Activated naive CD8-positive, alpha-beta T cell treated with anti-CD3 and anti-CD28 coated beads, Interleukin-2, amount 50 U/mL, for 16 hours (primary cell): ENCODE measurements around the gene RPRD1A.
"Not testable (repeated sequence)": the region's sequence is repeated elsewhere in the genome, so short reads cannot be mapped to it uniquely, and the experiment has no call there.

Experiments
- DNase-seq: peaks from one replicate; pipeline ENCODE4 v3.0.0-alpha.2; 2020; ENCODE audit warnings: low read depth, low spot score

RPRD1A gene

DNA sequence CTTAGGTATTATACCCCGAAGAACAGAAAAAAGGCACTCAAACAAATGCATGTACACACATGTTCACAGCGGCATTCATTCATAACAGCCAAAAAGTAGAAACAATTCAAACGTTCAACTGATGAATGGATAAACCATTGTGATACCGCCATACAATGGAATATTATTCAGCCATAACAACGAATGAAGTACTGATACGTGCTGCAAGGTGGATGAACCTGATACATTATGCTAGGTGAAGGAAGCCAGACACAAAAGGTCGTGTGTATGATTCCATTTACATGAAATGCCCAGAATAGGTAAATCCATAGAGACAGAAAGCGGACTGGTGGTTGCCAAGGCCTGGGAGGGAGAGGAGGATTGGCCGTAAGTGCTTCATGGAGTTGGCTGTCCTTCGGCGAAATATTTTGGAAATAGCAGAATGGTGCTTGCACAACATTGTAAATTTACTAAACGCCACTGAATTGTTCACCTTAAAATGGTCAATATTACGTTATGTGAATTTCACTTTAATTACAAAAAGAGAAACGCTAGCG lies 95.6 kb downstream of the RPRD1A start:
- DNase-seq: no peak

DNA sequence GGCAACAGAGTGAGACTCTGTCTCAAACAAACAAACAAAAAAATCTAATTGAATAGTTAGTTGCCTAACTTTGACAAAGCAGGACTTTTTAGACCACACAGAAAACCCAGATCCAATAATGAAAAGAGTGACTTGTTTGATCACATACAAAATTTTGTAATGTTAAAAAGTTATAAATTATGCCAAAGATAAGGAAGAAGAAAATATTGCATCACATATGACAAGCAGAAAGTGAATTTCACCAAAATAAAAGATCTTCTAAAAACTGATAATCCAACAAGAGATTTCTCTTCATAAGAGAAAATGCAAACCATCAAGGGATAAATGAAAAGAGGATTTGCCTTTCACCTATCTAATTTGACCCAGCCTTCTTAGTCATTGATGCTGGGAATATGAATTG lies 97.7 kb downstream of the RPRD1A start:
- no peak for DNase-seq

DNA sequence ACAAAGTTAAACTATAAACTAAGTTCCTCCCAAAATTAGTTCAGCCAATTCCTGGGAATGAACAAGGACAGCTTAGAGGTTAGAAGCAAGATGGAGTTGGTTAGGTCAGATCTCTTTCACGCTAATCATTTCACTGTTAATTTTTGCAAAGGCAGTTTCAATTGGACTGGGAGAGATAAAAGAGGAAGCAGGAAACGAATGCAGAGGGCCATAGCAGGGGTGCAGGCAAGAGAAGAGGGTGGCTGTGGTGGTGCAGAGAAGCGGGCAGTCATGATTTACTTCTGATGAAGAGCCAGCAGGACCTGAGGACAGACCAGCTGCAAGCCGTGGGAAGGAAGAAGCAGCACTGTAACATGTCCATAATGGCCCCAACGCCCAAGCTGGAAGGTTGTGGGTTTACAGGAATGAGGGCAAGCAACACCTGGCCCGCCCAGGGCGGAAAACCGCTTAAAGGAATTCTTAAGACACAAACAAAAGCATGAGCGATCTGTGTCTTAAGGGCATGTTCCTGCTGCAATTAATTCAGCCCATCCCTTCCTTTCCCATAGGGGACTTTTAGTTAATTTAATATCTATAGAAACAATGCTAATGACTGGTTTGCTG lies 99.0 kb downstream of the RPRD1A start:
- no peak for DNase-seq

DNA sequence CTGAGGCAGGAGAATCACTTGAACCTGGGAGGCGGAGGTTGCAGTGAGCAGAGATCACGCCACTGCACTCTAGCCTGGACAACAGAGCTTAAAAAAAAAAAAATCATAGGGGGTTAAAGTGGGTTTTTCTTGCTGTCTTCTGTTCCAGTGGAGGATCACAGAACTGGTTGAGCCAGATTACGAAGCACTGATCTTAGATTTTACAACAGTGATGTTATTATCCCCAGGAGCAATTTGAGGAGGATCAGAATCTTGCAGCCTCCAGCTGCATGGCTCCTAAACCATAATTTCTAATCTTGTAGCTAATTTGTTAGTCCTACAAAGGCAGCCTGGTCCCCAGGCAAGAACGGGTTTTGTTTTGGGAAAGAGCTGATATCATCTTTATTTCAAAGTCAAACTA lies 99.5 kb downstream of the RPRD1A start:
- not testable (repeated sequence) for DNase-seq

DNA sequence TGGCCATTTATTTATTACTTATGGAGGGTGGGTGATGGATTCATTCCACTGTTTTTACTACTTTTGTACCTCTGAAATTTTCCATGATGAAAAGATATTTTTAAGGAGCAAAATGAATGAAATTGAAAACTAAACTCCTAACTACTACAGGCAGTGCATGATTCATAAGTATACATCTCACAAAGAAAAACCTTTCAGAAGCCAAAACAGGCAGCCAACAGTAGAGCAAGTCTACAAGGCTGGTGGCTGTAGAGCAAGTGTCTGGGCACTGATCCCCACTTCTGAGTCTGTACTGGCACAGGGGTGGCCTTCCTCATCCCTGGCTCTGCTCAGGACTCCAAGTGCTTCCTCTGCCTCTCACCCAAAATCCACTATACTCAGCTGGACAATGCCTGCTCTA lies 103.0 kb downstream of the RPRD1A start:
- no peak for DNase-seq

DNA sequence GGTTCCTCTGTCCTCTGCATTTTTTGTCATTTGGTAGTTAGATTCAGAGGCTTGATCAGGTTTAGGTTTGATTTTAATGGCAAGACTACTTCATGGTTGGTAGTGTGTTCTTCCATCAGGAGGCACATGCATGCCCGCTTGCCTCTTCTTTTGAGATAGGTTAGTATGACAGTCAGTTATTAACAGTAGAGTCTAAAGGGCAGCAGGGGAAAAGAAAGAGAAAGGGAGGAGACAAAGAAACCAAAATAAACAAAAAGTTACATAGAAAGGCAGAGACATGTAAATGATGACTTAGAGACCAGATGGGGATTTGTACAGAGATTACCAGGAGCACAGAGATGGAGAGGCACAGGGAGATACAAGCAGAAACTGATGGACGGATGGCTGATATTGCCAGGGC lies 105.0 kb downstream of the RPRD1A start:
- DNase-seq: no peak

DNA sequence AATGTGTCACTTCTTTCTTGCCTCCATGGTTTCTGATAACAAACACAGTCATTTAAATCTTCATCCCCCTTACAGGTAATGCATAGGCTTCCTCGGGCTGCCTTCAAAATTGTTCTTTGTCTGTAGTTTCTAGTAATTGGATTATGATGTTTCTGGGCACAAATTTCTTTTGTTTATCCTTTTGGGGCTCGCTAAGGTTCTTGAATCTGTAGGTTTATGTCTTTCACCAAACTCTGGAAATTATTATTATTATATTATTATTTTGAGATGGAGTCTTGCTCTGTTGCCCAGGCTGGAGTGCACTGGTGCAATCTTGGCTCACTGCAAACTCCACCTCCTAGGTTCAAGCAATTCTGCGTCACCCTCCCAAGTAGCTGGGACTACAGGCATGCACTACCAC lies 111.1 kb downstream of the RPRD1A start:
- DNase-seq: no peak

DNA sequence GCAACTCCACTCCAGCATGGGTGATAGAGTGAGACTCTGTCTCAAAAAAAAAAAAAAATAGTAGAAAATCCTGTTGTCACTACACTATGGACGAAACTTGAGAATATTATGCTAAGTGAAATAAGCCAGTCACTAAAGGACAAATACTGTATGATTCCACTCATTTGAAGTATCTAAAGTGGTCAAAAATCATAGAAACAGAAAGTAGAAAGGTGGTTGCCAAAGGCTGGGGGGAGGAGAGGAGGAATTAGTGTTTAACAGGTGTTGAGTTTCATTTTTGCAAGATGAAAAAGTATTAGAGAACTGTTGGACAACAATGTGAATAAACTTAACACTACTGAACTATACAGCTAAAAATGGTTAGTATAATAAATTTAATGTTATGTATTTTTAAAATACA lies 113.7 kb downstream of the RPRD1A start:
- no peak for DNase-seq

DNA sequence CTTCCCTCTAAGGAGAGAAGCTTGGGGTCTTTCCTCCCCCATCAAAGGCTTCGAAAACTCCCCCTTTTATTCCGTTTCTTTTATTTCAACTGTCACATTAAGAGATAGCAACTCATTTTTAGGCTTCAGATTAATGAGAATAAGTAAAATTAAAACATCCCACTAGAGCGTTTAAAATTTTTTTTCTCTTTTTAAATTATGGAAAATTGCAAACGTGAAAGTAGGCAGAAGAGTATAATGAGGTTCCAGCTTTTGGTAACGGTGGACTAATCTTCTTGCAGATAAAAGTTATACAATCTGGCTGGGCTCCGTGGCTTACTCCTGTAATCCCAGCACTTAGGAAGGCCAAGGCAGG lies 116.8 kb downstream of the RPRD1A start:
- no peak for DNase-seq

DNA sequence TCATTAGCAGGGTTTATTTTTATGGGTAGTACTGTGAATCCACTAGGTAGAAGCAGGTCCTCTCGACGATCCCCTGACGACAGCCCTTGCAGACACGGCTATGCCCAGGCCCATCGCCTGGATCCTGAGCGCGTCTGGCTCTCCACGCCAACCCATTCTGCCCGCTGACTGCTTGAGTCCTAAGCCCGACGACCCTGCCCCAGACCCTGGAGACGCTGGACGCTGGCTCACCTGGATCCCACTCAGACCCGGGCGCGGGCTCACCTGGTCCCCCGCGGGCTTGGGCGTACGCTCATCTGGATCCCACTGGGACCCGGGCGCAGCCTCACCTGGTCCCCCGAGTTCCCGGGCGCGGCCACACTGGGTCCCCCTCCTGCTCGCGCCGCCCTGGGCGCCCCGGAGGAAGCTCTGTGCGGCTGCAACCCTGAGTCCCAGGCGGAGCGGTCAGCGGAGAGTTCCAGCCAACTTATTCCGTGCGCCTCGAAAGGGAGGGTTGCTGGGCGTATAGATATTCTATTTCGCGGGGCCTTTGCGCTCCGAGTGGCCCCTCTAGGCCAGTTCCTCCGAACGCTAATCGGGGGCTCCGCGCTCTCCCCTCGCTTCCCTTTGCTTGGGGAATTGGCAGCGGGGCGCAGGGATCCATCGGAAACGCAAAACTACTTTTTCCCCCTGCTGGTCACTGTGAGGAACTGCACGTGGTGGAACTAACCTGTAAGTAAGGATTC lies 117.3 kb downstream of the RPRD1A start:
- no peak for DNase-seq

DNA sequence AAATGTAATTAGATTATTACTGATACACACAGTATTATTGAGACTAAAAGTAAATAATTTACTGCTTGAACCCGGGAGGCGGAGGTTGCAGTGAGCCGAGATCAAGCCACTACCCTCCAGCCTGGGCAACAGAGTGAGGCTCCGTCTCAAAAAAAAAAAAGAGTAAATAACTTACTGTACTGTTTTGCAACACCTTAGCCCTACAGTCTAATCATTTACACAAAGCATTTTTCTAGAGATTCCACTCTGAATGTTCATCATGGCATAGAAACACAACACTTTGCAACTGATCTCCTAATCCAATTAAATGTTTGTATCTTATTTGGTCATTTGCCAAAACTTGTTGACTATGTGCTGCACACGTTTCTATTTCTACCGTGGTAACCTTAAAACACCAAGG lies 118.3 kb downstream of the RPRD1A start:
- DNase-seq: no peak

DNA sequence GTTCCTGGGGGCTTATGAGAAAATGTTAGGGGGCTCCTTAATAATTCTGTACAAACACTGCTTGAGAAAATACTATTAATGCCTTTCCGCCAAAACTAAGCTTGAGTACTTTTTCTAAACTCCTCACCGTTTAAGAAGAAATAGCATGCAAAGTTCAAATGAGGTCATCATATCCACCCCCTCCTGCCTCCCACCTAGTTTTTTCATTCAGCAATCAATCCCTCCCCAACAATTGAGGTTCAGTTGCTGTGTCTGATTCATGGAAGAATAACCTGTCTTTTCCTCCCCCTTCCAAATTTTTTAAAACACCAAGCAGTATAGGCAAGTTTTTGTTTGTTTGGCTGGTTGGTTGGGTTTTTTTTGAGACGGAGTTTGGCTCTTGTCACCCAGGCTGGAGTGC lies 119.3 kb downstream of the RPRD1A start:
- no peak for DNase-seq

DNA sequence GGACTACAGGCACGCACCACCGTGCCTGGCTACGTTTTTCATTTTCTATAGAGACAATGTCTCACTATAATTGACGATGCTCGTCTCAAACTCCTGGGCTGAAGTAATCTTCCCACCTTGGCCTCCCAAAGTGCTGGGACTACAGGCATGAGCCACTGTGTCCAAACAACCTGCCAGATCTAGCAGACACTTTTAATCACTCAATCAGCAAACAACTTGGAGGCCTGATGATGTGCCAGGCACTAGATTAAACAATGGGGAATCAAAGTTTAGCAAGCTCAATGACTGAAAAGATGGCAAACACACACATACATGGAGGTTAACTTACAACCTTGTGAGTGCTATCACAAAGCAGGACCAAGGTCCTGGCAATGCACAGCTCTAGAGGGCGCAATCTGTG lies 124.7 kb downstream of the RPRD1A start:
- no peak for DNase-seq

DNA sequence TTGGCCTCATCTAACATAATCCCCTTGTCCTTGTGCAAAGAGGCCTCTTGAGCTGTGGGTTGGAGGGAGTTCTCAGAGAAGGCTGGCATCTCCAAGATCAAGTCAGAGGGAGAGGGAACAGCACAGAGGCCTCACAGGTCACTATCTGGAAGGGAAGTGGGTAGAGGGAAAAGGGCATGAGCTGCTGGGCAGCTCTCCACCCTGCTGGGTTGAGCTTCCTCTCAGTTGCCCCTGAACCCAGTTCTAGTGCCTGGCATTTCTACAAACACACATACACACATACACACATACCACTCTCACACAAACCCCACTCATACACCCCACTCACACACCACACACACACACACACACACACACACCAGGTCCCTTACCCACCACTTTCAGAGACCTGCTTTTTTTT lies 125.2 kb downstream of the RPRD1A start:
- no peak for DNase-seq

DNA sequence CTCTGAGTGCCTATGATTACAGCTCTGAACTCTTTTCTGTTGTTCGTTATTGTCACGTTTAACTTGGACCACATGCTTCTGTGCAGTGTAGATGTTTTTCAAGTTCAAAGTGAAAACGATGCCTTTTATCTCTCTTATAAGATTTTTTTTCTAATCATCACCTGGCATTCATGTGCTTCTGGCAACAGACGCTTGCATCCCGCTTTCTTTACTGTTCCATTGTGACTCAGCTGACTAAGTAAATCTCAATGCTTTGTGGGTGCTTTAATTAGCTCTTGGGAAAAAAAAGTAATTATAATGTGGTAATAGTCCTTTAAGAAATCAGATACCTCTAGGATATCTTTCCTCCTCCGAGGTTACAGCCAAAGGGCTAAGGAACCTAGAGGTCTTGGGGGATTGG lies 126.1 kb downstream of the RPRD1A start:
- DNase-seq: no peak
